Measurements from ENCODE around the gene DCDC1.

DCDC1 gene

GRCh38 chr11:31110830-31111229 is 258.7 kb downstream of the DCDC1 start:
- in situ Hi-C loops (cut with MboI; ENCODE audit: low sequenced_read_pairs): loop anchor here (25.0 kb wide), 1 partner anchor 1051 kb away; no protein-coding TSS in a partner anchor

GRCh38 chr11:31109446-31109845 is 260.1 kb downstream of the DCDC1 start:
- in situ Hi-C loops (cut with MboI; ENCODE audit: low sequenced_read_pairs): loop anchor here (25.0 kb wide), 1 partner anchor 1053 kb away; no protein-coding TSS in a partner anchor

- in situ Hi-C loops (cut with MboI; ENCODE audit: low sequenced_read_pairs): loop anchor here (25.0 kb wide), 1 partner anchor 1055 kb away; no protein-coding TSS in a partner anchor
Measured at GRCh38 chr11:31107649-31108048, 261.9 kb downstream of the DCDC1 start.

GRCh38 chr11:31106968-31107576 is 262.5 kb downstream of the DCDC1 start:
- in situ Hi-C loops (cut with MboI; ENCODE audit: low sequenced_read_pairs): loop anchor here (25.0 kb wide), 1 partner anchor 1055 kb away; no protein-coding TSS in a partner anchor

GRCh38 chr11:31106326-31106725 is 263.2 kb downstream of the DCDC1 start:
- in situ Hi-C loops (cut with MboI; ENCODE audit: low sequenced_read_pairs): loop anchor here (25.0 kb wide), 1 partner anchor 1056 kb away; no protein-coding TSS in a partner anchor

GRCh38 chr11:31102875-31103274 is 266.7 kb downstream of the DCDC1 start:
- in situ Hi-C loops (cut with MboI; ENCODE audit: low sequenced_read_pairs): loop anchor here (25.0 kb wide), 1 partner anchor 1059 kb away; no protein-coding TSS in a partner anchor

GRCh38 chr11:31102316-31102715 is 267.2 kb downstream of the DCDC1 start:
- in situ Hi-C loops (cut with MboI; ENCODE audit: low sequenced_read_pairs): loop anchor here (25.0 kb wide), 1 partner anchor 1060 kb away; no protein-coding TSS in a partner anchor

- in situ Hi-C loops (cut with MboI; ENCODE audit: low sequenced_read_pairs): no loop called here
Measured at GRCh38 chr11:31096191-31096805, 273.2 kb downstream of the DCDC1 start.

GRCh38 chr11:31092638-31093037 is 276.9 kb downstream of the DCDC1 start:
- in situ Hi-C loops (cut with MboI; ENCODE audit: low sequenced_read_pairs): no loop called here

- in situ Hi-C loops (cut with MboI; ENCODE audit: low sequenced_read_pairs): no loop called here
Measured at GRCh38 chr11:31089117-31089516, 280.4 kb downstream of the DCDC1 start.

- in situ Hi-C loops (cut with MboI; ENCODE audit: low sequenced_read_pairs): no loop called here
Measured at GRCh38 chr11:31069447-31070205, 299.9 kb downstream of the DCDC1 start.

- in situ Hi-C loops (cut with MboI; ENCODE audit: low sequenced_read_pairs): no loop called here
Measured at GRCh38 chr11:31060880-31061279, 308.7 kb downstream of the DCDC1 start.

GRCh38 chr11:31059529-31059928 is 310.0 kb downstream of the DCDC1 start:
- in situ Hi-C loops (cut with MboI; ENCODE audit: low sequenced_read_pairs): no loop called here

- in situ Hi-C loops (cut with MboI; ENCODE audit: low sequenced_read_pairs): no loop called here
Measured at GRCh38 chr11:31050061-31050765, 319.3 kb downstream of the DCDC1 start.

- in situ Hi-C loops (cut with MboI; ENCODE audit: low sequenced_read_pairs): no loop called here
Measured at GRCh38 chr11:31045335-31045734, 324.2 kb downstream of the DCDC1 start.

GRCh38 chr11:31030138-31030792 is 339.3 kb downstream of the DCDC1 start:
- in situ Hi-C loops (cut with MboI; ENCODE audit: low sequenced_read_pairs): no loop called here

GRCh38 chr11:31026315-31026714 is 343.2 kb downstream of the DCDC1 start:
- in situ Hi-C loops (cut with MboI; ENCODE audit: low sequenced_read_pairs): no loop called here

- in situ Hi-C loops (cut with MboI; ENCODE audit: low sequenced_read_pairs): no loop called here
Measured at GRCh38 chr11:31022080-31022479, 347.5 kb downstream of the DCDC1 start.

- in situ Hi-C loops (cut with MboI; ENCODE audit: low sequenced_read_pairs): no loop called here
Measured at GRCh38 chr11:31019786-31020185, 349.8 kb downstream of the DCDC1 start.

GRCh38 chr11:31005202-31005601 is 364.3 kb downstream of the DCDC1 start:
- in situ Hi-C loops (cut with MboI; ENCODE audit: low sequenced_read_pairs): no loop called here

Data from HL-60/S4 treated with retinoic acid at 250 ng/mL for 4 days and 3 days (cell line).